K562 (cell line): ENCODE results near the gene SPTLC2. TPM values are rescaled to one million over a fixed set of nuclear protein-coding genes. Genes with fewer than 3 reads are reported as not detected.

ENCODE experiments used
- ARID3B ChIP-seq: fragments of 250-450 bp; sonication (Bioruptor Pico); IDR thresholded peaks from 2 replicates; pipeline ENCODE4 v1.4.0; 2020; ENCODE audit warnings: borderline replicate concordance
- CBFA2T3 ChIP-seq: fragments of 450-650 bp; IDR thresholded peaks from 2 replicates; pipeline ENCODE4 v1.6.1; 2017
- CSDE1 ChIP-seq, 2 experiments: fragments of 450-650 bp; IDR thresholded peaks; 2 replicates each; pipeline ENCODE4 v1.6.1; 2016; ENCODE audit warnings: mild to moderate bottlenecking in 1 of 2
- E4F1 ChIP-seq: fragments of 250-450 bp; sonication (Bioruptor Pico); IDR thresholded peaks from 2 replicates; pipeline ENCODE4 v1.5.0; 2021; ENCODE audit warnings: mild to moderate bottlenecking, borderline replicate concordance
- EP300 ChIP-seq: IDR thresholded peaks from 2 replicates; pipeline ENCODE4 v1.6.1; 2012; ENCODE audit warnings: low read length, improper control_type of control experiment
- JUN ChIP-seq, 2 experiments: sonication (generic) in 1 of 2; formaldehyde crosslinking in 1 of 2; IDR thresholded peaks; 2 replicates each; pipeline versions ENCODE4 v1.6.1 to v1.8.0; 2012 to 2022; ENCODE audit warnings: borderline replicate concordance in 2 of 2, mild to moderate bottlenecking in 2 of 2, improper control_type of control experiment in 1 of 2, low read depth in 1 of 2, low read length in 1 of 2, missing genetic modification reagents in 1 of 2
- NCOR1 ChIP-seq: fragments of 450-650 bp; IDR thresholded peaks from 2 replicates; pipeline ENCODE4 v1.6.1; 2016; ENCODE audit warnings: mild to moderate bottlenecking, moderate library complexity
- PCBP1 ChIP-seq: fragments of 200-400 bp; formaldehyde crosslinking; IDR thresholded peaks from 2 replicates; pipeline ENCODE4 v1.6.1; 2018; ENCODE audit warnings: mild to moderate bottlenecking, low read depth, low read length; ENCODE audit not compliant: poor library complexity, severe bottlenecking
- PHTF2 ChIP-seq: fragments of 250-450 bp; sonication (Bioruptor Pico); IDR thresholded peaks from 2 replicates; pipeline ENCODE4 v1.5.0; 2021; ENCODE audit warnings: mild to moderate bottlenecking
- SRSF9 ChIP-seq: fragments of 200-400 bp; formaldehyde crosslinking; IDR thresholded peaks from 2 replicates; pipeline ENCODE4 v1.6.1; 2017; ENCODE audit warnings: low read depth, low read length, borderline replicate concordance
- TAL1 ChIP-seq: fragments of 450-650 bp; IDR thresholded peaks from 2 replicates; pipeline ENCODE4 v1.6.1; 2016; ENCODE audit warnings: mild to moderate bottlenecking
- TRIM25 ChIP-seq: fragments of 450-650 bp; IDR thresholded peaks from 2 replicates; pipeline ENCODE4 v1.7.0; 2016; ENCODE audit warnings: borderline replicate concordance
- ZHX1 ChIP-seq: fragments of 150-350 bp; conservative IDR thresholded peaks from 2 replicates; pipeline ENCODE4 v1.6.1; 2014; ENCODE audit warnings: low read length
- ZNF24 ChIP-seq: fragments of 450-650 bp; IDR thresholded peaks from 2 replicates; pipeline ENCODE4 v1.6.1; 2016
- ZNF277 ChIP-seq: fragments of 250-450 bp; sonication (Bioruptor Pico); IDR thresholded peaks from 2 replicates; pipeline ENCODE4 v1.8.0; 2022; ENCODE audit warnings: inconsistent platforms, mild to moderate bottlenecking, moderate library complexity, borderline replicate concordance
- ZNF586 ChIP-seq: fragments of 450-650 bp; formaldehyde crosslinking; conservative IDR thresholded peaks from 2 replicates; pipeline ENCODE4 v1.4.0; 2020; ENCODE audit warnings: mild to moderate bottlenecking, moderate library complexity
- ZNF75A ChIP-seq: fragments of 450-650 bp; formaldehyde crosslinking; IDR thresholded peaks from 2 replicates; pipeline ENCODE4 v1.4.0; 2020; ENCODE audit warnings: mild to moderate bottlenecking
- ZSCAN29 ChIP-seq: fragments of 450-650 bp; IDR thresholded peaks from 2 replicates; pipeline ENCODE4 v1.6.1; 2017
- polyA plus RNA-seq, 8 experiments: library from polyadenylated mRNA; depleted of rRNA in 4 of 8; stranded (reverse) in 5 of 8; unstranded in 3 of 8; fragments of >200 nt; fragmentation: Nextera tagmentation in 2 of 8; fragmentation: Illumina TruSeq in 1 of 8; extraction: Ambion mirVana in 2 of 8; extraction: Trizol in 1 of 8; gene quantifications; 2 replicates each; pipeline versions ENCODE4 v1.2.1 to v1.2.3, GENCODE V29; 2011 to 2014; ENCODE audit warnings: inconsistent platforms in 1 of 8, missing spikeins in 1 of 8
- total RNA-seq, 7 experiments: library from RNA; depleted of rRNA in 6 of 7; stranded (reverse); fragments of >200 nt in 6 of 7; fragmentation: Illumina TruSeq in 2 of 7; extraction: Trizol in 2 of 7; gene quantifications; 2 replicates each; pipeline versions ENCODE4 v1.2.1 to v1.2.3, GENCODE V29; 2011 to 2021; ENCODE audit warnings: low replicate concordance in 1 of 7

Gene SPTLC2
- total and polyA plus RNA-seq, 9 of the 15 experiments (the other 6 are each of a cell fraction or from before 2014, with no cell fraction given), result 4.5 to 30.4 (median 14.0) TPM

GRCh38 chr14:77616454-77617229 is at the start of gene SPTLC2 (continued):
- no peak for TF ChIP-seq TRIM25
- no peak for TF ChIP-seq ZNF586 (CRISPR knock-in tag)
- no peak for TF ChIP-seq ARID3B (CRISPR knock-in tag)
- no peak for TF ChIP-seq PHTF2 (CRISPR knock-in tag)
- TF ChIP-seq E4F1 (CRISPR knock-in tag), result no peak
- TF ChIP-seq JUN (IDR thresholded peaks at IDR 0.05; ENCODE audit: borderline replicate concordance, low read depth, low read length), result no peak
- TF ChIP-seq JUN (CRISPR knock-in tag; IDR thresholded peaks at IDR 0.05; ENCODE audit: borderline replicate concordance), result no peak
- TF ChIP-seq ZHX1, result no peak
- no peak for TF ChIP-seq TAL1
- TF ChIP-seq CSDE1 (IDR thresholded peaks at IDR 0.05), result no peak
- no peak for TF ChIP-seq ZNF24
- TF ChIP-seq NCOR1, result no peak
- TF ChIP-seq PCBP1, result no peak
- no peak for TF ChIP-seq EP300
- no peak for TF ChIP-seq ZNF75A
- no peak for TF ChIP-seq ZNF277 (CRISPR knock-in tag)
- no peak for TF ChIP-seq SRSF9
- no peak for TF ChIP-seq CBFA2T3
- no peak for TF ChIP-seq ZSCAN29
